GM18951 (cell line): Measurements from ENCODE around the gene RGS6.

Experiments used
- POLR2A ChIP-seq: IDR thresholded peaks from 4 replicates; pipeline ENCODE4 v1.6.1; 2011; ENCODE audit warnings: mild to moderate bottlenecking; ENCODE audit not compliant: insufficient read length, insufficient read depth; ENCODE audit errors: extremely low read depth
- in situ Hi-C: fragments of 300-500 bp; cut with MboI; formaldehyde crosslinking; loops from one replicate; pipeline ENCODE4 v1.12.0; 2022; ENCODE audit warnings: low sequenced_read_pairs, mixed read lengths, inconsistent platforms; ENCODE audit not compliant: unreplicated experiment

RGS6 gene

DNA sequence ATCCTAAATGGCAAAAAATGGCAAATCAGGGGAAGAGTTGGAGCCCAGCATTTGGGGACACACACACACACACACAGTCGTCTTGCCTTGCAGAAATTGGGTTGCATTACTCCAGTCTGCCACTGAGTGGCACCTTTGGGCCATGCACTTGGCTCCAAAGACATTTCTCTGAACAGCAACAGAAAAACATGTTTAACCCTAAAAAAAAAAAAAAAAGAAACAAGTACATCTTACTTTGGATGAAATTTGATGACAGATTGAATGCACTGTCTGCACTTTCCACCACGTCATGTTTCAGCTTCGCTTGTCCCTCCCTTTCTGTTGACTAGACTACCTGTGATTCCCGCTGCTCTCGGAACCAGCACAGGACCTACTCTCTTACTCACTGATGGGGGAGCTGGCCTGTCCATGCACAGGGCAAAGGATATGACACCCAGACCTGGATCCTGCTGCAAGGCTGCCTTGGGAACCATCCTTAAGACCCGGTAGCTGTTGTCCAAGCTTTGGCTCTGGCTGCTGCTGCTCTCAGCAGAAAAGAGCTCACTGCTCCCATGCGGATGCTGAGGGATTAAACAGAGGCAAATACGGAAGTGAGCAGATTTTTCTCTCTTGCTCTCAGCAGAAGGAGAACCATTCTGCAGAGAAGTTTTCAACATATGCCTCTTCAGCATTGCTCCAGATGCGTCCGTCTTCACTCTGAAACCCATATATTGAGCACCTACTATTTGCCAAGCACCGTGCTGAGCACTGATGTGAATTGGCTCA is 584.9 kb downstream of the RGS6 start:
- in situ Hi-C loops, result loop anchor here (5.0 to 25.0 kb wide), 2 partner anchors 380 to 945 kb away; partner anchors contain the start of gene NUMB

DNA sequence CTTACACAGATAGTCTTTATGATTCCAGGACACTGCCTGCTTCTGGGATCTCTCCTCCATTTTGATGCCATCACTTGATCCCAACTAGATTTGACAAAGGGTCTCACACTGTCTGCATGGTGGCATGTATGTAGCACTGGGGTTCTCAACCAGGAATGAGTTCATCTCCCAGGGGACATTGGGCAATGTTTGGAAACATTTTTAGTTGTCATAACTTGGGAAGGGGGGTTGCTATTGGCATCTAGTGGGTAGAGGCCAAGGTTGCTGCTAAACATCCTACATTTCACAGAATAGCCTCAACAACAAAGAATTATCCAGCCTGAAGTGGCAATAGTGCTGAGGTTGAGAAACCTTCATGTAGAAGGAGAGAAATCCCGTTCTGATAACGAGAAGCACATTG is 585.5 kb downstream of the RGS6 start:
- no peak for TF ChIP-seq POLR2A
- in situ Hi-C loops, result loop anchor here (5.0 to 25.0 kb wide), 2 partner anchors 380 to 945 kb away; partner anchors contain the start of gene NUMB

More for the DNA sequence above, 584.9 kb downstream of the RGS6 start:
- no peak for TF ChIP-seq POLR2A

GRCh38 chr14:72518809-72519377 is 586.7 kb downstream of the RGS6 start:
- in situ Hi-C loops, result loop anchor here (5.0 to 25.0 kb wide), 2 partner anchors 378 to 943 kb away; partner anchors contain the start of gene NUMB
- no peak for TF ChIP-seq POLR2A

DNA sequence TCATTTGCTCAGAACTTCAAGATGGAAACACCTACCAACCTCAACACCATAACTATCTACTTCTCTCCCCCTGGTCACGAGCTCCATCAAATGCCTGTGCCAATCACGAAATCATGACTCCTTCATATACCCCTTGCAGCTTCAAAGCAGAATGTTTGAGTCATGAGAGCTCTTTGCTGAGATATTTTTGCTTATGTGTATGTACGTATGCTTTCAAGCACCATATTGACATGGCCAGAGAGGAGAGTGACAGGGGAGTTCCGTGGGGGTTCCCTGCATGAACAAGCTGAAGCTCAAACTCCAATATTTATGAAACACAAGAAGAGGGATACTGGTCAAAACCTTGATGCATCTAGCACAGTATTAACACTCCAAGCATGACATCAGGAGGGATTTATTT is 587.3 kb downstream of the RGS6 start:
- in situ Hi-C loops, result loop anchor here (5.0 to 25.0 kb wide), 2 partner anchors 378 to 943 kb away; partner anchors contain the start of gene NUMB

GRCh38 chr14:72521045-72521444 is 588.8 kb downstream of the RGS6 start:
- TF ChIP-seq POLR2A, result no peak
- in situ Hi-C loops, result loop anchor here (25.0 kb wide), 1 partner anchor 941 kb away; the partner anchor contains the start of gene NUMB

More for the DNA sequence above, 587.3 kb downstream of the RGS6 start:
- no peak for TF ChIP-seq POLR2A

DNA sequence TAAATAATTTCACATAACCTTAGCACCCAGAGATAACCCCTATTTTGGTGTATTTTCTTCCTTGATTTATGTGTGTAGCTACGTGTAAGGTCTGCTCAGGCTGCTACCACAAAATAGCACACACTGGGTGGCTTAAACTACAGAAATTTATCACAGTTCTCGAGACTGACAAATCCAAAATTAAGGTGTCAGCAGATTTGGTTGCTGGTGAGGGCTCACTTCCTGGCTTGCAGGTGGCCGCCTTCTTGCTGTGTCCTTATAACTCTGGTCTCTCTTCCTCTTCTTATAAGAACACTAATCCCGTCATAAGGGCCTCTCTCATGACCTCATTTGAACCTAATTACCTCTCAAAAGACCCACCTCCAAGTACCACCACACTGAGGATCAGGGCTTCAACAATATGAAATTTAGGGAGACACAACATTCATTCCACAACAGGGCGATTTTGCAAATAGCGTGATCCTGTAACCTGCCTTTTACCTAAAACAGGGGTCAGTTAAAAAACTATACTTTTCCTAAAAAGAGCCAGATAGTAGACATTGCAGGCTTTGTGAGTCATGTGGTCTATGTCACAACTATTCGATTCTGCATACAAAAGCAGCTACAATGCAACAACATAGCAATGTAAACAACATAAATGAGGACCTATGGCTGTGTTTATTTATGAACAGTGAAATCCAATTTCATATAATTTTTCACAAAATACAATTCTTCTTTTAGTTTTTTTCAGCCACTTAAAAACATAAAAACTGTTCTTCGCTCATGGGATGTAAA is 589.9 kb downstream of the RGS6 start:
- TF ChIP-seq POLR2A, result no peak
- in situ Hi-C loops, result loop anchor here (25.0 kb wide), 1 partner anchor 940 kb away; the partner anchor contains the start of gene NUMB

GRCh38 chr14:72522847-72523246 is 590.6 kb downstream of the RGS6 start:
- in situ Hi-C loops, result loop anchor here (25.0 kb wide), 1 partner anchor 939 kb away; the partner anchor contains the start of gene NUMB
- TF ChIP-seq POLR2A, result no peak

- in situ Hi-C loops, result loop anchor here (25.0 kb wide), 1 partner anchor 939 kb away; the partner anchor contains the start of gene NUMB
- TF ChIP-seq POLR2A, result no peak
Observed at GRCh38 chr14:72523424-72524294, 591.4 kb downstream of the RGS6 start.

- TF ChIP-seq POLR2A, result no peak
- in situ Hi-C loops, result loop anchor here (25.0 kb wide), 1 partner anchor 938 kb away; the partner anchor contains the start of gene NUMB
Observed at GRCh38 chr14:72524295-72524629, 592.0 kb downstream of the RGS6 start.

DNA sequence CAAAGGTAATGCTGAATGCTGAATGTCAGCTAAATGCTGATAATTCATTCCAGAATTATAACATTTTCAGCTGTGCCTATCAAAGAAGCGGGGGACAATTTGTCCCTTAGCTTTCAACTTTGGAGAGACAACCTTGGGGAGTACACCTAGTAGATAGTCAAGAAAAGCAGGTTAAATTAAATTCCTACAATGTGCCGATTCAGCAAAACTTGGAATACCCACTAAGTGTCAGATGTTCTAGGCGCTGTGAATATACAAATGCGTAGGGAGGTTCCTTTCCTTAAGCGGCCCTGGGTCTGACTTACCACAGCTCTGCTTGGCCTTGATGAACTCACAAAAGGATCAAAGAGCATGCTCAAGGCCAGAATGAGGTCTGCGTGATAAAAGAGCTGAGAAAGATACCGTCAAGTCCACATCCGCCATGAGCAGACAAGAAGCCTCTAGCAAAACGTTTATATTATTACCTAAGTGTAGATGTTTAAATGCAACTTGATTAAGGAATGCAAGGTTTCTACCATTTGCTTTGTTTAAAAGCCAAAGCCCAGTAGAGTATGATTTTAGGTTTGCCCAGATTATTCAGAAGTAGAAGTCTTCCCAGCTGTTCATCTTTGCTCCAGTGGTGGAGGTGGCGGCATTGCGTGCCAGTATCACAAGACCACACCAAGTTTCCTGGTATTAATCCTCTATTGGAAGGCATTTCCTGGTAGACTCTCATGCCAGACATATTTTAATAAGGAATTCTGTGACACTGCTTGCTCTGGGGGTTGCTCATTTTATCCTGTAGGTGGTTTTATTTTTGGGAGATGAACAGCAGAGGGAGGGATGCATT is 593.1 kb downstream of the RGS6 start:
- no peak for TF ChIP-seq POLR2A
- in situ Hi-C loops, result no loop called here

DNA sequence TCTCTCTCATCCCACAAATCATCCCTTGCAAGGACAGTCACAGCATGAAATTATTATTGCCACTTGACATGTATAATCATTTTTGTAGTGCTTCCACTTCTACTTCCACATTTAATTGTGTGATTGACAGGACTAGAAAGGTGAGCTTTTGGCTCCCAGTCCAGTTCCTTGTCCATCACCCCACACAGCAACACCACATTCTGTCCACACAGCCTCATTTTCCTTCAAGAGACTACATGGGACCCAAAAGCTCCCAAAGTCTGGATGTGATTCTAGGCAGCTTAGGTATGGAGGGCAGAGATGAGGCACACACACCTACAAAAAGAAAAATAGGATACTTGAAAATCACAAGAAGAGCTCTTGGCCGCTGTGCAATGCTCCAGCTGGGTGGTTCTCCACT is 595.4 kb downstream of the RGS6 start:
- no peak for TF ChIP-seq POLR2A
- in situ Hi-C loops, result no loop called here
